ENCODE results near the gene CENPI. TPM values are rescaled to one million over a fixed set of nuclear protein-coding genes. Genes with fewer than 3 reads are reported as not detected.
A peak's percentile ranks its signal among the peaks of the same experiment; 100 is the strongest.
"Not testable (repeated sequence)": the region's sequence is repeated elsewhere in the genome, so short reads cannot be mapped to it uniquely, and the experiment has no call there.

CENPI gene
- polyA plus RNA-seq, 1 donor (not counting 4 experiments of a cell fraction or from before 2014, with no cell fraction given), result 10.5 TPM

- H4K20me1 ChIP-seq (ENCODE audit: control insufficient read depth, extremely low read depth, insufficient read depth, low read length), result no peaks in the 10 kb centered on the region
- FAIRE-seq (peak; percentile 32), DNase-seq (ENCODE audit: low read depth, low spot score) (no peak)
- peak within 1 kb of the TSS; percentile 61 for H3K27ac ChIP-seq (ENCODE audit: control insufficient read depth, insufficient read depth, low read length)
- no peaks in the 10 kb centered on the region for H3K9me1 ChIP-seq (ENCODE audit: control insufficient read depth, extremely low read depth, insufficient read depth, low read length)
- H3K9me3 ChIP-seq (ENCODE audit: control insufficient read depth, low read depth, low read length), result no peaks in the 10 kb centered on the region
- H3K79me2 ChIP-seq (ENCODE audit: control insufficient read depth, insufficient read depth, low read length), result peaks cover 6% of the 10 kb centered on the region
- peaks cover 2% of the 10 kb centered on the region for H3K4me1 ChIP-seq (ENCODE audit: control insufficient read depth, extremely low read depth, insufficient read depth, low read length)
- peak within 1 kb of the TSS; percentile 88 for H2AFZ ChIP-seq (ENCODE audit: control insufficient read depth, low read length)
- TF ChIP-seq CTCF (optimal IDR thresholded peaks at IDR 0.05 in 1 of 3, IDR thresholded peaks at IDR 0.05 in 1 of 3, conservative IDR thresholded peaks at IDR 0.05 in 1 of 3; ENCODE audit: extremely low read depth in 1 of 3, insufficient read depth in 2 of 3, low read length in 3 of 3) (no peak), EZH2 (IDR thresholded peaks at IDR 0.05; ENCODE audit: low read length) (no peak)
- H3K4me2 ChIP-seq (ENCODE audit: control insufficient read depth, extremely low read depth, insufficient read depth, low read depth, low read length), result peak within 1 kb of the TSS; percentile 87
- H3K4me3 ChIP-seq (ENCODE audit: control insufficient read depth in 2 of 3, extremely low read depth in 1 of 3, insufficient read depth in 2 of 3, low read depth in 1 of 3, low read length in 3 of 3), result peak within 1 kb of the TSS; percentile 53 to 82 (median 74)
- dilution Hi-C loops (cut with MboI; ENCODE audit: extremely low pct_ligation_motif_present, low sequenced_read_pairs), result no loop called here
- no peaks in the 10 kb centered on the region for H3K27me3 ChIP-seq (ENCODE audit: control insufficient read depth, extremely low read depth, insufficient read depth, low read length)
- no peaks in the 10 kb centered on the region for H3K36me3 ChIP-seq (ENCODE audit: control insufficient read depth in 2 of 2, extremely low read depth in 1 of 2, insufficient read depth in 2 of 2, low read length in 2 of 2)
- peak within 1 kb of the TSS; percentile 78 for H3K9ac ChIP-seq (ENCODE audit: control insufficient read depth, extremely low read depth, insufficient read depth, low read length)
Observed at GRCh38 chrX:101051549-101052302, 46.3 kb upstream of the CENPI start, which contains the start of gene TRMT2B. TSS of gene TRMT2B (minus strand) at chrX:101052111. CDS start at chrX:101042289, 9,822 bp downstream.

DNA sequence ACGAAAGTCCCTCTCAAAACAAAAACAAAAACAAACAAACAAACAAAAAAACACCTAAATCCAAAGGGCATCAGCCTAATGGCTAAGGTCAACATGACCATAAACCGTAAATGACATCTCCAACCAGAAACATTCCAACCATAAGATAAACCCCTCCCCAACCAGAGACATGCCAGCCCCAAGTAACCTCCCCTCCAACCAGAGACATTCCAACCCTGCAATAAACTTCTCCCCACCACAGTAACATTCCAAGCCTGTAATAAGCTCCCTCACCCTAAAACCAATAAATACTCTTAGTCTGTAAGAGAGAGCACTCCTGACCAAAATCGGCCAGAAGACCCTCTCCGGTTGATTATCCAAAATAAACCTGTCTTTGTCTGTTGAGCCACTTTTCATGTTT is 41.5 kb upstream of the CENPI start:
- DNase-seq (ENCODE audit: low read depth, low spot score); H3K4me3 ChIP-seq (ENCODE audit: control insufficient read depth in 2 of 3, extremely low read depth in 1 of 3, insufficient read depth in 2 of 3, low read depth in 1 of 3, low read length in 3 of 3); H3K27me3 ChIP-seq (ENCODE audit: control insufficient read depth, extremely low read depth, insufficient read depth, low read length); FAIRE-seq; H3K79me2 ChIP-seq (ENCODE audit: control insufficient read depth, insufficient read depth, low read length); dilution Hi-C loops (cut with MboI; ENCODE audit: extremely low pct_ligation_motif_present, low sequenced_read_pairs); H3K4me1 ChIP-seq (ENCODE audit: control insufficient read depth, extremely low read depth, insufficient read depth, low read length); H3K27ac ChIP-seq (ENCODE audit: control insufficient read depth, insufficient read depth, low read length); H3K9ac ChIP-seq (ENCODE audit: control insufficient read depth, extremely low read depth, insufficient read depth, low read length); H3K9me3 ChIP-seq (ENCODE audit: control insufficient read depth, low read depth, low read length); H3K4me2 ChIP-seq (ENCODE audit: control insufficient read depth, extremely low read depth, insufficient read depth, low read depth, low read length); H4K20me1 ChIP-seq (ENCODE audit: control insufficient read depth, extremely low read depth, insufficient read depth, low read length); H3K9me1 ChIP-seq (ENCODE audit: control insufficient read depth, extremely low read depth, insufficient read depth, low read length); H3K36me3 ChIP-seq (ENCODE audit: control insufficient read depth in 2 of 2, extremely low read depth in 1 of 2, insufficient read depth in 2 of 2, low read length in 2 of 2); H2AFZ ChIP-seq (ENCODE audit: control insufficient read depth, low read length): not testable (repeated sequence)

Data from keratinocyte (primary cell).